ENCODE measurements around the gene MLXIP.

The MLXIP gene

GRCh38 chr12:122081083-122081696 is 2.6 kb downstream of the MLXIP start:
- Mint-ChIP-seq H3K4me1 (peaks cover 85% of the 10 kb centered on the region), H3K36me3 (ENCODE audit: low read depth) (peaks cover 34% of the 10 kb centered on the region), H3K27ac (peak overlapping the region; percentile 87), H3K4me3 (peak overlapping the region; percentile 91), H3K9me3 (no peaks in the 10 kb centered on the region), H3K27me3 (no peaks in the 10 kb centered on the region)
- DNase-seq (no peak), ATAC-seq (peak; percentile 48)

- Mint-ChIP-seq H3K36me3 (ENCODE audit: low read depth) (peaks cover 38% of the 10 kb centered on the region), H3K9me3 (no peaks in the 10 kb centered on the region), H3K4me3 (peak overlapping the region; percentile 91), H3K27ac (peak overlapping the region; percentile 87), H3K4me1 (peaks cover 87% of the 10 kb centered on the region), H3K27me3 (no peaks in the 10 kb centered on the region)
- DNase-seq: no peak
- no peak for ATAC-seq
Measured at GRCh38 chr12:122081697-122082221, 3.2 kb downstream of the MLXIP start.

GRCh38 chr12:122082621-122083356 is 4.2 kb downstream of the MLXIP start:
- DNase-seq (no peak), ATAC-seq (peak; percentile 9)
- H3K9me3 Mint-ChIP-seq: no peaks in the 10 kb centered on the region
- H3K4me1 Mint-ChIP-seq: peaks cover 87% of the 10 kb centered on the region
- H3K36me3 Mint-ChIP-seq (ENCODE audit: low read depth): peaks cover 46% of the 10 kb centered on the region
- no peaks in the 10 kb centered on the region for H3K27me3 Mint-ChIP-seq
- H3K27ac Mint-ChIP-seq: peak overlapping the region; percentile 87
- peak overlapping the region; percentile 91 for H3K4me3 Mint-ChIP-seq

GRCh38 chr12:122084857-122085405 is 6.4 kb downstream of the MLXIP start:
- H3K9me3 Mint-ChIP-seq: no peaks in the 10 kb centered on the region
- DNase-seq (no peak), ATAC-seq (no peak)
- peaks cover 87% of the 10 kb centered on the region for H3K4me1 Mint-ChIP-seq
- peaks cover 48% of the 10 kb centered on the region for H3K36me3 Mint-ChIP-seq (ENCODE audit: low read depth)
- H3K27me3 Mint-ChIP-seq: no peaks in the 10 kb centered on the region
- no peak overlapping the region for H3K27ac Mint-ChIP-seq
- H3K4me3 Mint-ChIP-seq: no peak overlapping the region

- DNase-seq: no peak
- peaks cover 47% of the 10 kb centered on the region for H3K36me3 Mint-ChIP-seq (ENCODE audit: low read depth)
- ATAC-seq: no peak
- no peaks in the 10 kb centered on the region for H3K9me3 Mint-ChIP-seq
- peak overlapping the region; percentile 69 for H3K27ac Mint-ChIP-seq
- H3K4me1 Mint-ChIP-seq: peaks cover 80% of the 10 kb centered on the region
- peak overlapping the region; percentile 33 for H3K4me3 Mint-ChIP-seq
- no peaks in the 10 kb centered on the region for H3K27me3 Mint-ChIP-seq
Measured at GRCh38 chr12:122085591-122085990, 7.0 kb downstream of the MLXIP start.

GRCh38 chr12:122086116-122086515 is 7.6 kb downstream of the MLXIP start:
- DNase-seq (no peak), ATAC-seq (no peak)
- no peaks in the 10 kb centered on the region for H3K9me3 Mint-ChIP-seq
- peaks cover 47% of the 10 kb centered on the region for H3K36me3 Mint-ChIP-seq (ENCODE audit: low read depth)
- H3K27ac Mint-ChIP-seq: peak overlapping the region; percentile 69
- peaks cover 75% of the 10 kb centered on the region for H3K4me1 Mint-ChIP-seq
- H3K4me3 Mint-ChIP-seq: peak overlapping the region; percentile 33
- no peaks in the 10 kb centered on the region for H3K27me3 Mint-ChIP-seq

- Mint-ChIP-seq H3K27me3 (no peaks in the 10 kb centered on the region), H3K4me3 (peak overlapping the region; percentile 33), H3K36me3 (ENCODE audit: low read depth) (peaks cover 50% of the 10 kb centered on the region), H3K9me3 (no peaks in the 10 kb centered on the region), H3K27ac (peak overlapping the region; percentile 79), H3K4me1 (peaks cover 69% of the 10 kb centered on the region)
- DNase-seq (no peak), ATAC-seq (no peak)
Measured at GRCh38 chr12:122086641-122087285, 8.2 kb downstream of the MLXIP start.

- Mint-ChIP-seq H3K9me3 (no peaks in the 10 kb centered on the region), H3K36me3 (ENCODE audit: low read depth) (peaks cover 50% of the 10 kb centered on the region), H3K4me1 (peaks cover 60% of the 10 kb centered on the region), H3K27me3 (no peaks in the 10 kb centered on the region), H3K4me3 (peak overlapping the region; percentile 30), H3K27ac (peak overlapping the region; percentile 79)
- DNase-seq: no peak
- ATAC-seq: peak; percentile 21
Measured at GRCh38 chr12:122087431-122088178, 9.0 kb downstream of the MLXIP start.

- Mint-ChIP-seq H3K36me3 (ENCODE audit: low read depth) (peaks cover 45% of the 10 kb centered on the region), H3K27ac (peak overlapping the region; percentile 69), H3K9me3 (no peaks in the 10 kb centered on the region), H3K27me3 (no peaks in the 10 kb centered on the region), H3K4me3 (no peak overlapping the region), H3K4me1 (peaks cover 53% of the 10 kb centered on the region)
- DNase-seq: no peak
- no peak for ATAC-seq
Measured at GRCh38 chr12:122088179-122088810, 9.7 kb downstream of the MLXIP start.

- Mint-ChIP-seq H3K27ac (peak overlapping the region; percentile 25), H3K36me3 (ENCODE audit: low read depth) (peaks cover 39% of the 10 kb centered on the region), H3K9me3 (no peaks in the 10 kb centered on the region), H3K4me3 (no peak overlapping the region), H3K27me3 (no peaks in the 10 kb centered on the region), H3K4me1 (peaks cover 45% of the 10 kb centered on the region)
- DNase-seq (no peak), ATAC-seq (no peak)
Measured at GRCh38 chr12:122089077-122089476, 10.5 kb downstream of the MLXIP start.

GRCh38 chr12:122090759-122091515 is 12.4 kb downstream of the MLXIP start:
- H3K4me1 Mint-ChIP-seq: peaks cover 28% of the 10 kb centered on the region
- H3K27ac Mint-ChIP-seq: no peak overlapping the region
- ATAC-seq (no peak), DNase-seq (no peak)
- no peaks in the 10 kb centered on the region for H3K27me3 Mint-ChIP-seq
- H3K9me3 Mint-ChIP-seq: no peaks in the 10 kb centered on the region
- H3K4me3 Mint-ChIP-seq: no peak overlapping the region
- peaks cover 24% of the 10 kb centered on the region for H3K36me3 Mint-ChIP-seq (ENCODE audit: low read depth)

GRCh38 chr12:122093098-122093883 is 14.7 kb downstream of the MLXIP start:
- DNase-seq (no peak), ATAC-seq (no peak)
- Mint-ChIP-seq H3K36me3 (ENCODE audit: low read depth) (peaks cover 10% of the 10 kb centered on the region), H3K27me3 (no peaks in the 10 kb centered on the region), H3K4me1 (peaks cover 25% of the 10 kb centered on the region), H3K4me3 (no peak overlapping the region), H3K9me3 (no peaks in the 10 kb centered on the region), H3K27ac (no peak overlapping the region)

Data from activated naive CD8-positive, alpha-beta T cell treated with anti-CD3 and anti-CD28 coated beads, Interleukin-2, amount 50 U/mL, for 24 hours (primary cell).